ENCODE results near the gene PIP5K1B.
"Not testable (repeated sequence)": the region's sequence is repeated elsewhere in the genome, so short reads cannot be mapped to it uniquely, and the experiment has no call there.

The PIP5K1B gene

GRCh38 chr9:68704814-68705530, at the start of gene PIP5K1B:
PIP5K1B (plus strand) TSS chr9:68705240; CDS start chr9:68822615, 117,375 bp downstream.
- DNase-seq, result peak; percentile 2 to 76

DNA sequence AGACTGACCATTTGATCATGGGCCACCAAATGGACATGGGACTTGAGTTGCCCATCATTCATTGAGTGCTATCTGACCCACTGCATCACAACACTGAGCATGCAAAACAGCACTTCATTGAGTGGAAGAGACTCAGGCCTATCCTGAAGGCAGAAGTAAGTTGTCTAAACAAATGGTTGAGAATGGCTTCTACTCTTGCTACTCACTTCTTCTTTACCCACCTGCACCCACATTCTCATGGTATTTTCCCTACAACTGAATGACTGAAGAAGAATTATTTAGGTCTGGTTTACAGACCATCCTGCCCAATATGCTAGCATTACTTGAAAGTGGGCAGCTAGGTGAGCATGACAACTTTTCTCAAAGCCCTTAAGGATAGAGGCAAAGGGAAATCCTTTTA, 41.0 kb upstream of the PIP5K1B start:
- no peak for DNase-seq

DNA sequence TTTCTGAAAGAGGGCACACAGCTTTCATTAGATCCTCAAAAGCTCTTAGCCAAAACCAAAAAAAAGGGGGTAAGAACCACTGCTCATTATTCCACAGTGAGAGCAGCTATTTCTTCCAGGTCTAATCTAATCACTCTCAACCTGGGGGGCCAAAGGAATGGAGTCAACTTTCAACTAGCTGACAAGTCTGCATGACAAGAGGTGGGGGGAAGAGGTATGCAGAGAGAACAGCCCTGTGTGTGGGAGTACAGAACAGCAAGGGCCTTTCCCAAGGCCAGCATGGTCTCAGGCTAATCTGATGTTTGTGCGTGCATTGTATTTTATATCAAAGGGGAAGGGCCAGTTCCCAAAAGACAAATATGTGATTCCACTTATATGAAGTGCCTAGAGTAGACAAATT, 36.9 kb upstream of the PIP5K1B start:
- no peak for DNase-seq

DNA sequence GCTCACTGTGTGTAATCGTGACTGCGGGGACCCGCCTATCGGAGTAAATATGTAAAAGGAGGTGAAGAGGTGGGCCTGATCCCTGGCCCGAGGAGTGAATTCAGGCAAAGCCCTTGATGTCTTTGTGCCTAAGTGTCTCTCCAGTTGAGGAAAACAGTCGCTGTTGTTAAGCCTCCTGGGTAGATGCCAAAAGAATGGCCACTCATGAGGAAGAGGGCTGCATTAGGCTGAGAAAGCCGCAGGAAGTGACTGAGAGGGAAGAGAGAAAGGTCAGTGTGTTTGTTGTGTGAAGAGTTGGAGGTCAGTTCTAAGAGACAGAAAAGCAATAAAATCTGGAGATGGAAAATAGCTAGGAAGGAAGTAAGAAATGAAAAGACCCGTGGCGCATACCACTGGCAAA, 35.8 kb upstream of the PIP5K1B start:
- DNase-seq, result no peak

DNA sequence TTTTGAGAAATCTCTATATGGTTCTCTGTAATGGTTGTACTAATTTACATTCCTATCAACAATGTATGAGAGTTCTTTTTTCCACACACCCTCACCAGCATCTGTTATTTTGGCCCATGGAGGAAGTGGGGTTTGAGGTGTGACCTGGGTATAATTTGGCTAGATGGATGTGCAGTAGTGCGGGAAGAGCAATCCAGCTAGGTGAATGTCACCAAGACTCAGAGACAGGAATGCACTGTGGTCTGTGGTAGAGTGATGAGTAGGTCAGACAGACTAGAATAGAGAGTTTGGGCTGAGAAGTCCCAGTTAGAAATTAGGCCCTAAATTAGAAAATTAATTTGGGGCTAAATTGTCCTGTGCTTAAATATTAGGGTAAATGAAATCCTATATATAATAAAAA, 32.8 kb upstream of the PIP5K1B start:
- no peak for DNase-seq

DNA sequence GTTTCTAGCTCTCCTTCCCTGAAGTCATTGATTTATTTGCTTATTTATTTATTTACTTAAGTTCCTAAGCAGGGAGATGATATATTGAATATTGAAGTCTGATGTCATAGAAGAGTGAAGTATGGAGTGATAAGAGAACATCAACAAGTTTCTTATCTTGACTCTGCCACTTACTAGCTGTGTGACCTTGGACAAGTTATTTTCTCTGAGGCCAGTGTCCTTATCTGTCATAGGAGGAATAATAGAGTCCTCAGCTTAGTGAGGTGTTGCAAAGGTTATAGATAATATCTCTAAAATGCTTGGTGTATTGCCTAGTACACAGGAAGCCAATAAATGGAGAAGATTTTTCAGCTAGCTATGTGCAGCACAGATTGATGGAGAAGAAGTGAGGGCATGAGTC, 32.4 kb upstream of the PIP5K1B start:
- no peak for DNase-seq

DNA sequence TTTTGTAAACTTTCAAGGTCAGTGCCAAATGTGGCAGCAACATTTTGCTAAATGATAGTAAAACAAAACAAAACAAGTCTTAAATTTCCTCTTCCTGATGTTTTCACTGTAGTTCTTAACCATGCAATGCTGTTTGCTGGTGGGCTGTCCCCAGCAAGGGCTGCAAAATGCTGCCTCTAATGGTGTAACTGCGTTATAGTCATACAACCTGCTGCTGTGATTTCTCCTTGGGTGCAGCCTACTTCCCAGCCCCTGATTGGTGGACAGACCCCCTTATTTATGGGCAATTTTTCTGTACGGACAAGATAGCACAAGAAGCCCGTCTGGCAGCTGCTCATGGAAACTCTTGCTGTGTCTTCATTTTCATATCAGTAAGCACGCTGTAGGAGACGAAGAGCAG, 26.6 kb upstream of the PIP5K1B start:
- DNase-seq, result peak in 1 of 2 donors; percentile 2

DNA sequence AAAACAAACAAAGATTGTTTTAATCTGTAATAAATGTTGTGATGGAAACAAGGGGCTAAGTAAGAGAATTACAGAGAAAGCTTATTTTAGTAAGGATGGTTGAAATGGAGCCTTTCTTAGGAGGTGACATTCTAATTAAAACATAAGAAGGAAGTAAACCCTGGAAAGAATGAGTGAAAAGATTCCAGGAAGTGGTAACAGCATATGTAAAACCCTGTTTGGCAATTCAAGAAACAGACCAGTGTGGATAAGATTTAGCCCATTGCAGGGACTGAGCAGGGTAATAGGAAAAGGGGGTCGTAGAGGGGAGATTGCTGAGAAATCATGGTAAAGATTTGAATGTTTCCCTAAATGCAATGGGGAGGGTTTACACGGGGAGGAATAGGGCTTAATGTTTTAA, 21.6 kb upstream of the PIP5K1B start:
- no peak for DNase-seq

GRCh38 chr9:68685213-68685612, 19.8 kb upstream of the PIP5K1B start:
- no peak for DNase-seq

DNA sequence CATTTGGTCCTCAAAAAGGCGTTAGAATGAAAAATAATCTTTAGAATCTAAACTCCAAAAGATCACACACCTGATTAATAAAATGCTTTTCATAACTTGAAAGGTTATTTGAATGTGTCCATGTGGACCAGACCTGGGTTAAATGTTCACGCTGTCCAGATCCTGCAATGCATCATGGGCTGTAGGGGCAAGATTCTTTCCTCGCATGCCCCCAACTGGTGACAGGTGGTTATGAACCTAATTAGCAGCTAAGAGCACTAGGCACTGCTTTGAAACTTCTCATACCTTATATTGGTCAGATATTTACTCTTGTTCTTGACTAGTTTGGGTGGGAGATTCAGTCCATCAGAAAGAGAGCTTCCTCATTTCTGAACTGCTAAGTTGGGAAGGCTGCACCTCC, 19.3 kb upstream of the PIP5K1B start:
- DNase-seq, result peak in 1 of 2 donors; percentile 43

DNA sequence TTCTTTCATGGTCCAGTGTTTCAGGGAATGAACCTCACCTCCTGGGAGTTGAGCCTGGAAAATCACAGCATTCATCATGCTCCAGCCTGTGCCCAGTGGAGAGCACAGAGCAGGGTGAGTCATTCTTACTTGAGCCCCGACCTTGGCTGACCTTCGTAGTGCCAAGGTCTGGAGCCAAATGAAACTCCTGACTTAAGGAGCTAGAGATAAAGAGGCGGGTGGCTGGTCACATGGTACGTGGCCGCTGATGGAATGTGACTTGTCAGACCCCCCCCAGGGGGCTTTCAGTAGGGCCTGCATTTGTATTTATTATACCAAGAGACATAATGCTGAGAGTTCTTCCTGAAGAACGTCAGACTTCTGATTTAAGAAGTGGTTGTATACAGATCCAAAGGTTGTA, 15.0 kb upstream of the PIP5K1B start:
- DNase-seq, result no peak

GRCh38 chr9:68692519-68692918, 12.5 kb upstream of the PIP5K1B start:
- DNase-seq, result no peak

DNA sequence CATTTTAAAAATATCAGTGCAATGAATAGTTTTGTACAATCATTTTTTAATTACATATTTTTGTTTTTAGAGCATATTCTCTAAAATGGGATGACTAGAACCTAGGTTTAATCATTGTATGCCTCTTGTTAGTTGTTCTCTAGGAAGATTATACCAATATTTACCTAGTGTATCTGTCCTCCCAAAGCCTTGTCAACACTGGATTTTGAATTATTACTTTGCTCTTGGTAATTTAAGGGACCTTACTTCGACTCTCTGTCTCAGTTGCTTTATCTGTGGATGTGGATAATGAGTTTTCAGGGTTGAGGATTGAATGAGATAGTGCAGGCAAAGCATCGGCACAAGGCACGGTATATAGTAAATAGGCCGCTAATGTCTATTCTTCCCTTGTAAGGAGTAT, 10.9 kb upstream of the PIP5K1B start:
- no peak for DNase-seq

DNA sequence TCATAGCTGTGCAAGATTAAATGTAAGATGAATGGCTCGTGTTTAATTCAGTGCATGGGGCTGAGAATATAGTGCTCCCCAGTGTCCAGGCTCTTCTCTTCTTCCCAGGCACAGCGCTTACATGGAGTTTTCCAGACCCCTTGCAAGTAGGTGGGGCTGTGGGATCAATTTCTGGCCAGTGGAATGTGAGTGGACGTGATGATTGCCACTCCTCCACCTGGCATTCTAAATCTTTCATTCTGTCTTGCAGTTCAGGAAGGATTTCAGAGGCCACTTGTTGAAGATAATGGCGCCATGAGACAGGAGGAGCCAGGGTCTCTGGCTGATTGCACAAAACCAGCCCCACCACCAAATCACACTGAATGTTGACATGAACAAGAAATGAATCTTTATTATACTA, 7.2 kb upstream of the PIP5K1B start:
- no peak for DNase-seq

DNA sequence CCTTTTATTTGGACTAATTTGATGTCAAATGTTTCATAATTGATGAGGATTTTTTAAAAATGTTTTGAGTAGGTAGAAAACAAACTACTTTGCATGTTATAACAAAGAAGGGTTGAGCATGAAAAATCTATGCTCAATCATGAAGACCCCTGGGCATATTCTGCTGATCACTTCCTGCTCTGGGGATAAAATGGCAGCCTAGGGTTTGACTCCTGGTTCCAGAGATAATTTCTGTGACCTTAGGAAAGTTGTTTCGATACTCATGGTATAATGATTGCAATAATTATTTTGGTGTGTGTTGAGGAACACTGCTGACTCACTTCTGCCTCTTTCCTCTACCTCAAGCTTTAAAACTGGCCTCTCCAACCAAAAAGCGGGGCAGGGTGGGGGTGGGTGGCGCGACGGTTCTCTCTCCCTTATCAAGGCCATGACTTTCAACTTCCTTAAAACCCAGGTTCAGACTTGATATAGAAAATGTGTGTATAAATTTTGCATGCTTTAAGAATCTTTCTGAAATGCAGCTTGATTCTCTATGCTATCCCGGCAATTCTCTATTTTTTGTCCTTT, 6.0 kb upstream of the PIP5K1B start:
- no peak for DNase-seq

DNA sequence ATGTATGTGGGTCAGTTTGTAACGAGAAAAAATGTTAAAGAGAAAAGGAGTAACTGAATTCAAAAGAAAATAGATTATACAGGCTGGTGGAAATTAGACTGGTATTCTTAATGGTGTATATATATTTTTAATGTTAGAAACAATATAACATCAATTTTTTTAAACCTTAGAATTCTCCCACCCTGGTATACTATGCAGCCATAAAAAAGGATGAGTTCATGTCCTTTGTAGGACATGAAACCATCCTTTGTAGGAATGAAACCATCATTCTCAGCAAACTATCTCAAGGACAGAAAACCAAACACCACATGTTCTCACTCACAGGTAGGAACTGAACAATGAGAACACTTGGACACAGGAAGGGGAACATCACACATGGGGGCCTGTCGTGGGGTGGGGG, 5.4 kb upstream of the PIP5K1B start:
- DNase-seq, result not testable (repeated sequence)

- DNase-seq, result no peak
Measured at GRCh38 chr9:68702493-68702892, 2.5 kb upstream of the PIP5K1B start.

DNA sequence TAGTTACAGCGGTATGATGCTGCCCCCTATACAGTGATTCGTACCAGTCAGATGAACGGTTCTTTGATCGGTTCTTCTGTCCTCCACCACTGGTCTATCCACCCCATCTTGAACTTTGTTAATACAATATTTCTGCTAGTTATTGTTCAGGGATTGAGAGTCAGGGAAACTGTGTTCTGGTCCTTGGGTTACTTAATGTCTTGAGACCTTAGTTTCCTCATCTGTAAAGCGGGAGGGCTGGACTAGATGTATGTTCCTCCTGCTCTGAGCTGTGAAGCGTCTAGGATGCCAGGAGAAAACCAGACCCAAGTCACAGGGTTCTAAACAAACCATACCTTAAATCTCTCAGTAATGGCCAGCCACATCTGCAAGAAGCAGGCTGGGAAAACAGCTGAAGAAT, 1.4 kb upstream of the PIP5K1B start:
- no peak for DNase-seq

DNA sequence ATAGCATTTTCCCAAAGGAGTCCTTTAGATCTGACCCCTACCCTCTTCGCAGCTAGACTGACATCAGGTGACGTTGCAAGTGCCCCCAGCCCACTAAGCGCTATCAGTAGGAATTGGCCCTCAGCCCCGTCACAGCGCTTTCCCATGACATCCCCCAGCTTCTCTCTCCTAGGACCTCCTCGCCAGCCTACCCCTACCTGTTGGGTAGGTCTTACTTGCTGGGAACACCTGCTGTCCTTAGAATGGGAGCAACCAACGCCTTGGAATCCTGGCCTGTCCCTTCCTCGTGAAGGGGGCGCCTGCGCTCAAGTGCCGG, 584 bp upstream of the PIP5K1B start:
- no peak for DNase-seq

DNA sequence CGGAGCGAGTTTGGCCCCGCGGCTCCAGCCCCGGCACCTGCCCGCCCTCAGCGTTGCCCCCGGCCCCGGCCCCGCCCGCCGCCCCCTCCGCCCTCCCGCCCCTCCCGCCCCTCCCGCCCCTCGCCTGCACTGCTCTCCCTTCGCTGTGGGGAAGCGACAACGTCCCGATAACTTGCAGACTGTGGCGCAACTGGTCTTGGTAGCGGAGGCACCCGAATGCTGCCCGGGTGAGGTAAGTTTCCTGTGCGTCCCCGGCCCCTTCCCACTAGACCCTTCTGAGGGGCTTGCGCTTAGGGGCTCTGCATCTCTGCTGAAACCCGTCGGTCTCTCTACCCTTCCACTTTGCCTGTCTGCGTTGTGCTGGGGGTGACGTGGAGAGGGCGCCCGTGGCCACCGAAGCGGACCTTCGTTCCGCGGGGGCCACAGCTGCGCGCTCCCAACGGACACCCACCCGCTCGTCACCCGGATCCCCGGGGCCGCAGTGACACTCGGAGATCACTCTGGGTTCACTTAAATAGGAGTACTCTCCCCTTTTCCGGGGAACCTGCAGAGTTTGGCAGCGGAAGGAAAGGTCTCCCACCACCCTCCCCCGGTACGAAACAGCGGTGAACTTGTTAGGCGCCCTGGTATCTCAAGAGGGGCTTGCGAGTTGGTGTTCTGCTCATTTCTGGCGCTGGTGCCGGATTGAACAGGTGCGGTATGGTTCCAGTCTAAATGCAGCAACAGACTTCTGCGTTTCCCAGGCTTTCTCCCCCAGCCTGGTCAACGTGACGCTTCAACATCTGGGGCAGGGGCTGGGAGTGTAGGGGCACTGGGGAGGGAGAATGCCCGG, 707 bp downstream of the PIP5K1B start:
- DNase-seq, result no peak

DNA sequence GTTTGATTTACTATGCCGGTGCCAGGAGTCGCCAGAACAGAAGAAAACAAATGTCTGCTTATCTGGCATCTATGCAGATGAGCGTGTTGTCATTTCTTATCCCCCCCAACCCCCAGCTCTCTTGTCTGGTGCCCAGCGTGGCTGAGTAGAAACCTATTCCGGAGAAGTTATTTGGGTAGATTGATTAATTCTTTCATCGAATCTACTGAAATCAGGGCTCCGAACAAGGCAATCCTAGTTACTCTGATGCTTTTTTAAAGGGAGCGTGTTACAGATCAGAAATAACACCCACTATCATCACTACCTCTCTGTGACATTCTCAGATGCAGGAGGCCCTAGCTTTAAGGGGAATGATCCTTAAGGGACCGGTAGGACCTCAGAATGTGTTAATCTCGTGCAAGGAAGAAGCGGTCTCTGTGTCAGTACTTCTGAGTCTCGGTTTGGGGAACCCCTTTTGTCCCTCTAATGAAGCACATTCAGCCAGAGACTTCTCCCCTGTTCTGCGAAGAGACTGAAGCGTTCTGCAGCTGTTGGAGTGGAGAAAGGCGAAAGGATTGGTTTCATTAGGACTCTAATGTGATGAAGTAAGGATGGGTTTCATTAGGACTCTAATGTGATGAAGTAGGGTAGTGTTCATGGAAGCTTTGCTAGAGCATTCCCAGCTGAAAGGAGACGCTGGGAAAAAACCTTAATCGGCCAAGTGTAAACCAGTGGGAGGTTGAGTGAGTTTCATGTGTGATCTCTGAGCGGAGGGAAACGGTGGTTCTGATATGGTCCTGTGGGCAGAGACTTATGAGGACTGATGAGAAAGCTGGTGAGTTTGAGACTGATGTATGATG, 1.5 kb downstream of the PIP5K1B start:
- no peak for DNase-seq

DNA sequence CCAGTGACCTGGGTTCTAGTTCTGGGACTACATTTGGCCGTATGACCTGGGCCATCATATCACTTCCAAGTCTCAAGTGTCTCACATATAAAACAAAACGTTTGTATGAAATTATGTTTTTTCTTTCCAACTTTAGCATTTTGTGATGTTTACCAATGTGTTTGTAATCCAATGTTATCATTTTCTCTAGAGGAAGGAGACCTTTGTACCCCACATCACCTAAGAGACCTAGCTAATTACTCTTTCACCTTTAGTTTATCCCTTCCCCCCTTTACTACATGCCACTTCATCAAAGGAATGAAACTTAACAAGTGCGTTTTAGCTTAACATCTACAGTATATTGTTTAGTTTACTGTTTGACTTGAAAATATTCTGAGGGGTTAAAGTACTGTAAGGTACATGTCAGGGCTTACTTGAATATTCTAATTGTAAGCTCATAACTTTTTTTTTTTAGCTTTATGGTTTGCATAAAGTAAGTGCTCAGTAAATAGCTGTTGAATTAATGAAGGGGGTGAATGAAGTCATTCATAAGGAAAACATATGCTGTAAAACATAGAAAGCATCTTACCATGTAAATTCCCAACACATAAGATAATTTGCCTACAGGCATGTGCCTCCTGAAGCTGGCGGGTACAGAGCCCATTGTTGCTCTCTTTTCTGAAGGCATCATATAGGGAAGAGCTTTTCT, 2.9 kb downstream of the PIP5K1B start:
- DNase-seq, result no peak

DNA sequence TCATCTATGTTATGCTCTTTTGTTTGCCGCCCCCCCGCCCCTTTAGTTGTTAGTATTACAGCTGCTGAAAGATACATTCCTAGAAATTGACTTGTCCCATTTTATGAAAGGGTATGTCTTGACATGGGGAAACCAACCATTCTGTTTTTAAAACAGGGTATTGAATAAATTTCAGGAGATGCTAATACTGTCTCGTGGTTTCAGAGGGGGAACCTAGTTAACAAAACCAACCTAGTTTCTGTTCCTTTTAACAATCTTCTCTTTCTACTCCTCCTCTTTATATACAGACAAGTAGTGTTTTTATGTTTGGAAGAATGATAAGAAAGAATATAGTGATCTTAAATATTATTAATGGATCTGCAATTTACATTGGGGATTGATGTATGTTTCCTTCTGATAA, 3.5 kb downstream of the PIP5K1B start:
- no peak for DNase-seq
